Measurements from ENCODE around the gene MIB2. TPM values are rescaled to one million over a fixed set of nuclear protein-coding genes. Genes with fewer than 3 reads are reported as not detected.

Gene MIB2
- total and polyA plus RNA-seq, 7 experiments from 2014 or later: 23.4 to 129 (median 60.6) TPM

DNA sequence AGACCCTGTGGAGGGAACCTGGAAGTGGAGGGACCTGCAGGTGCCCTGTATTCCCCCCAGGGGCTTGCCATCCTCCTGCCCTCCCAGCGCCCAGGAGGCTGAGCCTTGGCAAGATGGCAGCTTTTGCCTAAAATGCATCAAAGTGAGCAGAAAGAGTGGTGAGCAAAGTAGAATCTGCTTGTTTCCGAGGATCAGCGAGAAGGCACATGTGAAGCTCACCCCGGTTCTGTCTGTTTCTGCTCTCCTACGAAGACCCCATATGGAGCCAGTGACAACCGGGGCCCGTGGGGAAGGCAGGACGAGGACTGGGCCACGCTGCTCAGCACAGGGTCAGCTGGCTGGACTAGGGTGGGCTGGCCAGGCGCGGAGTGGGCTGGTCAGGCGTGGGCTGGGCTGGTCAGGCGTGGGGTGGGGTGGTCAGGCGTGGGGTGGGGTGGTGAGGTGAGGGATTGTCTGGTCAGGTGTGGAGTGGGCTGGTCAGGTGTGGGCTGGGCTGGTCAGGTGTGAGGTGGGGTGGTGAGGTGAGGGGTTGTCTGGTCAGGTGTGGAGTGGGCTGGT is 10.2 kb upstream of the MIB2 start:
- Mint-ChIP-seq H3K27ac (peak overlapping the region in 7 of 9 donors; percentile 25 to 78 (median 62)), H3K36me3 (no peaks in the 10 kb centered on the region), H3K9me3 (no peaks in the 10 kb centered on the region), H3K27me3 (peaks cover 0 to 2% (median 0%) of the 10 kb centered on the region in 5 donors), H3K4me3 (peak overlapping the region in 2 of 10 donors; percentile 23 to 53), H3K4me1 (peaks cover 8 to 20% (median 13%) of the 10 kb centered on the region in 7 donors)
- ChIA-PET CTCF (no interaction called here), POLR2A (interaction anchor here (0.6 to 1.4 kb wide), 2 partner anchors 9 to 161 kb away, joined by 3 to 5 read pairs; no protein-coding TSS in a partner anchor)
- no peak overlapping the region for H3K4me3 ChIP-seq (ENCODE audit: low read length)
- H3K27me3 ChIP-seq (ENCODE audit: control insufficient read depth in 2 of 2, insufficient read depth in 2 of 2, low read length in 2 of 2): no peaks in the 10 kb centered on the region
- no peak overlapping the region for H3K27ac ChIP-seq (ENCODE audit: low read depth, low read length)
- no peaks in the 10 kb centered on the region for H3K36me3 ChIP-seq (ENCODE audit: control insufficient read depth in 2 of 3, insufficient read depth in 3 of 3, low read length in 3 of 3)
- H3K4me1 ChIP-seq (ENCODE audit: control insufficient read depth in 2 of 2, insufficient read depth in 2 of 2, low read length in 2 of 2): peaks cover 0 to 13% of the 10 kb centered on the region in 2 donors
- DNase-seq (peak in 2 of 9 donors; percentile 22 to 27), ATAC-seq (no peak)
- intact Hi-C loops (cut with micrococcal nuclease): no loop called here
- no peaks in the 10 kb centered on the region for H3K9me3 ChIP-seq (ENCODE audit: control insufficient read depth in 2 of 3, low read length in 3 of 3)

DNA sequence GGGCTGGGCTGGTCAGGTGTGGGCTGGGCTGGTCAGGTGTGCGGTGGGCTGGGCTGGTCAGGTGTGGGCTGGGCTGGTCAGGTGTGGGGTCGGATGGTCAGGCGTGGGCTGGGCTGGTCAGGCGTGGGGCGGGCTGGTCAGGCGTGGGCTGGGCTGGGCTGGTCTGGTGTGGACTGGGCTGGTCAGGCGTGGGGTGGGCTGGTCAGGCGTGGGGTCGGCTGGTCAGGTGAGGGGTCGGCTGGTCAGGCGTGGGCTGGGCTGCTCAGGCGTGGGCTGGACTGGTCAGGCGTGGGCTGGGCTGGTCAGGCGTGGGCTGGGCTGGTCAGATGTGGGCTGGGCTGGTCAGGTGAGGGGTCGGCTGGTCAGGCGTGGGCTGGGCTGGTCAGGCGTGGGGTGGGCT is 9.6 kb upstream of the MIB2 start:
- Mint-ChIP-seq H3K4me3 (no peak overlapping the region), H3K9me3 (no peaks in the 10 kb centered on the region), H3K36me3 (no peaks in the 10 kb centered on the region), H3K27ac (no peak overlapping the region), H3K27me3 (peaks cover 0 to under 1% (median 0%) of the 10 kb centered on the region in 5 donors), H3K4me1 (peaks cover 8 to 20% (median 13%) of the 10 kb centered on the region in 7 donors)
- no peaks in the 10 kb centered on the region for H3K9me3 ChIP-seq (ENCODE audit: control insufficient read depth in 2 of 3, low read length in 3 of 3)
- H3K27ac ChIP-seq (ENCODE audit: low read depth, low read length): no peak overlapping the region
- CTCF ChIA-PET: no interaction called here
- H3K27me3 ChIP-seq (ENCODE audit: control insufficient read depth in 2 of 2, insufficient read depth in 2 of 2, low read length in 2 of 2): no peaks in the 10 kb centered on the region
- no peaks in the 10 kb centered on the region for H3K36me3 ChIP-seq (ENCODE audit: control insufficient read depth in 2 of 3, insufficient read depth in 3 of 3, low read length in 3 of 3)
- POLR2A ChIA-PET: interaction anchor here (1.4 to 2.1 kb wide), 2 partner anchors 9 to 24 kb away, joined by 5 to 15 read pairs; no protein-coding TSS in a partner anchor
- H3K4me1 ChIP-seq (ENCODE audit: control insufficient read depth in 2 of 2, insufficient read depth in 2 of 2, low read length in 2 of 2): peaks cover 0 to 13% of the 10 kb centered on the region in 2 donors
- intact Hi-C loops (cut with micrococcal nuclease): no loop called here
- ATAC-seq (no peak), DNase-seq (peak in 1 of 9 donors; percentile 8)
- H3K4me3 ChIP-seq (ENCODE audit: low read length): no peak overlapping the region

DNA sequence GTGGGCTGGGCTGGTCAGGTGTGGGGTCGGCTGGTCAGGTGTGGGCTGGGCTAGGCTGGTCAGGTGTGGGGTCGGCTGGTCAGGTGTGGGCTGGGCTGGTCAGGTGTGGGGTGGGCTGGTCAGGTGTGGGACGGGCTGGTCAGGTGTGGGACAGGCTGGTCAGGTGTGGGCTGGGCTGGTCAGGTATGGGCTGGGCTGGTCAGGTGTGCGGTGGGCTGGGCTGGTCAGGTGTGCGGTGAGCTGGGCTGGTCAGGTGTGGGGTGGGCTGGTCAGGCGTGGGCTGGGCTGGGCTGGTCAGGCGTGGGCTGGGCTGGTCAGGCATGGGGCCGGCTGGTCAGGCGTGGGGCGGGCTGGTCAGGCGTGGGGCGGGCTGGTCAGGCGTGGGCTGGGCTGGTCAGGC is 9.1 kb upstream of the MIB2 start:
- ATAC-seq: no peak
- H3K36me3 Mint-ChIP-seq: no peaks in the 10 kb centered on the region
- DNase-seq: peak in 1 of 9 donors; percentile 8
- Histone ChIP-seq H3K4me3 (ENCODE audit: low read length) (no peak overlapping the region), H3K4me1 (ENCODE audit: control insufficient read depth in 2 of 2, insufficient read depth in 2 of 2, low read length in 2 of 2) (peaks cover 0 to 13% of the 10 kb centered on the region in 2 donors), H3K27ac (ENCODE audit: low read depth, low read length) (peak overlapping the region; percentile 74), H3K36me3 (ENCODE audit: control insufficient read depth in 2 of 3, insufficient read depth in 3 of 3, low read length in 3 of 3) (no peaks in the 10 kb centered on the region), H3K9me3 (ENCODE audit: control insufficient read depth in 2 of 3, low read length in 3 of 3) (no peaks in the 10 kb centered on the region), H3K27me3 (ENCODE audit: control insufficient read depth in 2 of 2, insufficient read depth in 2 of 2, low read length in 2 of 2) (no peaks in the 10 kb centered on the region)
- POLR2A ChIA-PET: interaction anchor here (1.1 to 2.1 kb wide), 5 partner anchors 9 to 40 kb away, joined by 4 to 16 read pairs (median 5); partner anchors contain the start of gene MIB2
- peaks cover 8 to 20% (median 14%) of the 10 kb centered on the region in 7 donors for H3K4me1 Mint-ChIP-seq
- H3K27me3 Mint-ChIP-seq: no peaks in the 10 kb centered on the region
- peak overlapping the region in 2 of 9 donors; percentile 92 to 98 for H3K27ac Mint-ChIP-seq
- no peak overlapping the region for H3K4me3 Mint-ChIP-seq
- intact Hi-C loops (cut with micrococcal nuclease): no loop called here
- CTCF ChIA-PET: no interaction called here
- H3K9me3 Mint-ChIP-seq: no peaks in the 10 kb centered on the region

DNA sequence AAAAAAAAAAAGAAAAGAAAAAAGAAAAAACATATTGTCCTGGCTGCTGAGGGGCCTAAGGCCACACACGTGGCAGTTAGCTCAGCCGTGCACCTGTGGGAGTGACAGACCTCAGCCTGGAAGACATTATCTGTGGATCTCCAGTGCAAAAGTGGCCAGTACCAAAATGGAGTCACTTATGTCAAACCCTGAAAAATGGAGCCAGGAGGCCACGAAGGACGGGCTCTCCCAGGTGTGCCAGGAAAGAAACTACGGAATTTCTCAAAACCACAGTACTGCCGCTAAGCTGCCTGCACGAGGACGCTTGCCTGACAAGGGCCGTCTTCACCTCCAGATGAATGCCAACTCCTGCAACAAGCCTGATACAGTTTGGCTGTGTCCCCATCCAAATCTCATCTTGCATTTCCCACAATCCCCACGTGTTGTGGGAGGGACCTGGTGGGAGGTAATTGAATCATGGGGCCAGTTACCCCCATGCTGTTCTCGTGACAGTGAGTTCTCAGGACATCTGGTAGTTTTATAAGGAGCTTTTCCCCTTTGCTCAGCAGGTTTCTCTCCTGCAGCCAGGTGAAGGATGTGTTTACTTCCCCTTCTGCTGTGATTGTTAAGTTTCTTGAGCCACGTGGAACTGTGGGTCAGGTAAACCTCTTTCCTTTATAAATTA is 5.3 kb upstream of the MIB2 start:
- Mint-ChIP-seq H3K27ac (peak overlapping the region in 1 of 9 donors; percentile 66), H3K4me1 (peaks cover 20 to 40% (median 34%) of the 10 kb centered on the region in 7 donors), H3K4me3 (no peak overlapping the region), H3K36me3 (peaks cover 0 to 4% (median 0%) of the 10 kb centered on the region in 5 donors), H3K9me3 (peaks cover 0 to 4% (median 0%) of the 10 kb centered on the region in 11 donors), H3K27me3 (no peaks in the 10 kb centered on the region)
- no peak overlapping the region for H3K4me3 ChIP-seq (ENCODE audit: low read length)
- intact Hi-C loops (cut with micrococcal nuclease): loop anchor here in 1 of 2 donors (10.0 kb wide), 2 partner anchors 205 to 495 kb away; partner anchors contain the start of genes C1orf159 and MRPL20
- H3K27ac ChIP-seq (ENCODE audit: low read depth, low read length): no peak overlapping the region
- H3K4me1 ChIP-seq (ENCODE audit: control insufficient read depth in 2 of 2, insufficient read depth in 2 of 2, low read length in 2 of 2): peaks cover 13 to 19% of the 10 kb centered on the region in 2 donors
- ChIA-PET POLR2A (interaction anchor here (0.8 kb wide), 1 partner anchor 381 kb away, joined by 3 read pairs; no protein-coding TSS in a partner anchor), CTCF (no interaction called here)
- no peak for ATAC-seq
- H3K9me3 ChIP-seq (ENCODE audit: control insufficient read depth in 2 of 3, low read length in 3 of 3): no peaks in the 10 kb centered on the region
- DNase-seq: no peak
- H3K36me3 ChIP-seq (ENCODE audit: control insufficient read depth in 2 of 3, insufficient read depth in 3 of 3, low read length in 3 of 3): no peaks in the 10 kb centered on the region
- no peaks in the 10 kb centered on the region for H3K27me3 ChIP-seq (ENCODE audit: control insufficient read depth in 2 of 2, insufficient read depth in 2 of 2, low read length in 2 of 2)

DNA sequence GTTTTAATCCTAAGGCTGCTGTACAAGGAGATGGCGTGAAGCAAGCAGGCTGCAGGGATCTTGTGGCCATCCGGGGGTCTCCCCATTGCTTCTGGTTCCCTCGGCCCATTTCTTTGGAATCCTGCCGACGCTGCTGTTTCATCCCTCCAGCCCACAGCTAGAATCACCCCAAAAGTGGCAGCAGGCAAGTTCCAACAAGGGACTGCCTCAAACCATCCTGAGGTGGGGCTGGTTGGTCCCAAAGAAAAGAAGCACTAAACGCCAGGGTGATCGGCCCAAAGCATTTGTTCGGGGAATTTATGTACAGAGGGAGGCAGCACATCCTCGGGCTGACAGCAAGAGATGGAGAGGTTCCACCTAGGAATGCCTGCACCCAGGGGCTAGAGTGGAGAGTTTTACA is 4.5 kb upstream of the MIB2 start:
- Histone ChIP-seq H3K36me3 (ENCODE audit: control insufficient read depth in 2 of 3, insufficient read depth in 3 of 3, low read length in 3 of 3) (peaks cover 0 to 3% (median 0%) of the 10 kb centered on the region in 3 experiments), H3K9me3 (ENCODE audit: control insufficient read depth in 2 of 3, low read length in 3 of 3) (no peaks in the 10 kb centered on the region), H3K27me3 (ENCODE audit: control insufficient read depth in 2 of 2, insufficient read depth in 2 of 2, low read length in 2 of 2) (no peaks in the 10 kb centered on the region), H3K4me1 (ENCODE audit: control insufficient read depth in 2 of 2, insufficient read depth in 2 of 2, low read length in 2 of 2) (peaks cover 13 to 19% of the 10 kb centered on the region in 2 donors), H3K4me3 (ENCODE audit: low read length) (no peak overlapping the region), H3K27ac (ENCODE audit: low read depth, low read length) (no peak overlapping the region)
- H3K4me1 Mint-ChIP-seq: peaks cover 20 to 38% (median 35%) of the 10 kb centered on the region in 7 donors
- peaks cover 0 to 4% (median 0%) of the 10 kb centered on the region in 5 donors for H3K36me3 Mint-ChIP-seq
- DNase-seq (no peak), ATAC-seq (no peak)
- intact Hi-C loops (cut with micrococcal nuclease): loop anchor here in 1 of 2 donors (10.0 kb wide), 2 partner anchors 206 to 496 kb away; partner anchors contain the start of genes C1orf159 and MRPL20
- H3K4me3 Mint-ChIP-seq: peak overlapping the region in 1 of 10 donors; percentile 65
- POLR2A ChIA-PET: interaction anchor here (0.7 kb wide), 1 partner anchor 205 kb away, joined by 4 read pairs; no protein-coding TSS in a partner anchor
- peak overlapping the region in 4 of 9 donors; percentile 26 to 79 (median 36) for H3K27ac Mint-ChIP-seq
- no peaks in the 10 kb centered on the region for H3K27me3 Mint-ChIP-seq
- CTCF ChIA-PET: no interaction called here
- peaks cover 0 to 7% (median 0%) of the 10 kb centered on the region in 11 donors for H3K9me3 Mint-ChIP-seq

DNA sequence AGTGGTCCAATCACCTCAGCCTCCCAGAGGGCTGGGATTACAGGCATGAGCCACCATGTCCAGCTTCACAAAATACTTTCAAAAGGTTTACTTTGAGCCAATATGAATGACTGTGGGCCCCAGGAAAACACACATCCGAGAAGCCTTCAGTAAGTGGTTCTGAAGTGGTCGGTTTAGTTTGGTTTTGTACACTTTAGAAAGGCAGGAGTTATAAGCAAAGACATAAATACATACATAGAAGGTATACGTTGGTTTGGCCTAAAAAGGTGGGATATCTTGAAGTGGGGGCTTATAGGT is 3.2 kb upstream of the MIB2 start:
- Histone ChIP-seq H3K9me3 (ENCODE audit: control insufficient read depth in 2 of 3, low read length in 3 of 3) (no peaks in the 10 kb centered on the region), H3K27me3 (ENCODE audit: control insufficient read depth in 2 of 2, insufficient read depth in 2 of 2, low read length in 2 of 2) (no peaks in the 10 kb centered on the region), H3K4me1 (ENCODE audit: control insufficient read depth in 2 of 2, insufficient read depth in 2 of 2, low read length in 2 of 2) (peaks cover 21% of the 10 kb centered on the region in 2 donors), H3K4me3 (ENCODE audit: low read length) (no peak overlapping the region), H3K36me3 (ENCODE audit: control insufficient read depth in 2 of 3, insufficient read depth in 3 of 3, low read length in 3 of 3) (peaks cover 0 to 3% (median 0%) of the 10 kb centered on the region in 3 experiments), H3K27ac (ENCODE audit: low read depth, low read length) (no peak overlapping the region)
- DNase-seq (no peak), ATAC-seq (no peak)
- CTCF ChIA-PET: interaction anchor here (0.7 kb wide), 1 partner anchor 220 kb away, joined by 3 read pairs; no protein-coding TSS in a partner anchor
- peaks cover 0 to 7% (median 0%) of the 10 kb centered on the region in 11 donors for H3K9me3 Mint-ChIP-seq
- H3K27ac Mint-ChIP-seq: peak overlapping the region in 8 of 9 donors; percentile 34 to 87 (median 62)
- POLR2A ChIA-PET: interaction anchor here (0.7 to 2.0 kb wide), 2 partner anchors 17 to 107 kb away, joined by 3 to 9 read pairs; no protein-coding TSS in a partner anchor
- H3K4me3 Mint-ChIP-seq: peak overlapping the region; percentile 2 to 77 (median 30)
- intact Hi-C loops (cut with micrococcal nuclease): loop anchor here in 1 of 2 donors (10.0 kb wide), 2 partner anchors 207 to 497 kb away; partner anchors contain the start of genes C1orf159 and MRPL20
- H3K27me3 Mint-ChIP-seq: no peaks in the 10 kb centered on the region
- H3K4me1 Mint-ChIP-seq: peaks cover 17 to 38% (median 33%) of the 10 kb centered on the region in 7 donors
- H3K36me3 Mint-ChIP-seq: peaks cover 0 to 4% (median 0%) of the 10 kb centered on the region in 5 donors
